ENCODE data around the gene MRPL54. TPM values are rescaled to one million over a fixed set of nuclear protein-coding genes. Genes with fewer than 3 reads are reported as not detected.

MRPL54 gene
- 73.8 TPM for total RNA-seq
- long read RNA-seq, transcript MRPL54-201 (3 exons, 626 nt): major isoform, 18 of 20 reads
- long read RNA-seq, partial matches to known transcripts: 2 of 20 reads
- long read RNA-seq, other reads (novel, unspliced or antisense): 0 of 20 reads

GRCh38 chr19:3762501-3763459, at the start of gene MRPL54:
TSS of gene MRPL54 (plus strand) at chr19:3762682. CDS start at chr19:3762701, 19 bp downstream.
- DNase-seq (ENCODE audit: missing footprints) (peak; percentile 100), ATAC-seq (peak; percentile 97)
- intact Hi-C loops (cut with DNase I): loop anchor here (5.0 to 10.0 kb wide), 3 partner anchors 60 to 225 kb away; partner anchors contain the start of gene EEF2

- intact Hi-C loops (cut with DNase I): no loop called here
- no peak for ATAC-seq
- no peak for DNase-seq (ENCODE audit: missing footprints)
Measured at GRCh38 chr19:3716147-3716668, 46.3 kb upstream of the MRPL54 start.

- intact Hi-C loops (cut with DNase I): no loop called here
- DNase-seq (ENCODE audit: missing footprints): no peak
Measured at GRCh38 chr19:3719868-3720267, 42.6 kb upstream of the MRPL54 start.

GRCh38 chr19:3720349-3720917, 42.0 kb upstream of the MRPL54 start:
- intact Hi-C loops (cut with DNase I): no loop called here
- ATAC-seq (no peak), DNase-seq (ENCODE audit: missing footprints) (no peak)

More at GRCh38 chr19:3719868-3720267, 42.6 kb upstream of the MRPL54 start:
- no peak for ATAC-seq

GRCh38 chr19:3721131-3721886, 41.2 kb upstream of the MRPL54 start:
- ATAC-seq: peak; percentile 57
- intact Hi-C loops (cut with DNase I): no loop called here
- DNase-seq (ENCODE audit: missing footprints): peak; percentile 83

- ATAC-seq: no peak
- intact Hi-C loops (cut with DNase I): no loop called here
- no peak for DNase-seq (ENCODE audit: missing footprints)
Measured at GRCh38 chr19:3721887-3722442, 40.5 kb upstream of the MRPL54 start.

GRCh38 chr19:3722443-3723109, 39.9 kb upstream of the MRPL54 start:
- no peak for DNase-seq (ENCODE audit: missing footprints)
- intact Hi-C loops (cut with DNase I): no loop called here
- no peak for ATAC-seq

GRCh38 chr19:3723110-3723488, 39.4 kb upstream of the MRPL54 start:
- intact Hi-C loops (cut with DNase I): no loop called here
- DNase-seq (ENCODE audit: missing footprints) (no peak), ATAC-seq (no peak)

- DNase-seq (ENCODE audit: missing footprints) (no peak), ATAC-seq (no peak)
- intact Hi-C loops (cut with DNase I): no loop called here
Measured at GRCh38 chr19:3723883-3724282, 38.6 kb upstream of the MRPL54 start.

GRCh38 chr19:3725121-3725520, 37.4 kb upstream of the MRPL54 start:
- intact Hi-C loops (cut with DNase I): no loop called here
- DNase-seq (ENCODE audit: missing footprints): no peak
- no peak for ATAC-seq

- intact Hi-C loops (cut with DNase I): no loop called here
- ATAC-seq: no peak
Measured at GRCh38 chr19:3725640-3726310, 36.7 kb upstream of the MRPL54 start.

GRCh38 chr19:3730457-3730958, 32.0 kb upstream of the MRPL54 start:
- no peak for DNase-seq (ENCODE audit: missing footprints)
- intact Hi-C loops (cut with DNase I): no loop called here

More at GRCh38 chr19:3725640-3726310, 36.7 kb upstream of the MRPL54 start:
- DNase-seq (ENCODE audit: missing footprints): no peak

GRCh38 chr19:3732108-3732507, 30.4 kb upstream of the MRPL54 start:
- intact Hi-C loops (cut with DNase I): no loop called here
- DNase-seq (ENCODE audit: missing footprints): no peak
- no peak for ATAC-seq

More at GRCh38 chr19:3730457-3730958, 32.0 kb upstream of the MRPL54 start:
- no peak for ATAC-seq

GRCh38 chr19:3733549-3734309, 28.8 kb upstream of the MRPL54 start:
- DNase-seq (ENCODE audit: missing footprints) (no peak), ATAC-seq (no peak)
- intact Hi-C loops (cut with DNase I): no loop called here

- intact Hi-C loops (cut with DNase I): no loop called here
- ATAC-seq (no peak), DNase-seq (ENCODE audit: missing footprints) (no peak)
Measured at GRCh38 chr19:3734310-3734600, 28.2 kb upstream of the MRPL54 start.

- intact Hi-C loops (cut with DNase I): no loop called here
- no peak for ATAC-seq
- DNase-seq (ENCODE audit: missing footprints): no peak
Measured at GRCh38 chr19:3736106-3736724, 26.3 kb upstream of the MRPL54 start.

Data from Right ventricle myocardium inferior (tissue), 1 donor.